ENCODE data around the gene HIGD1A. TPM values are rescaled to one million over a fixed set of nuclear protein-coding genes. Genes with fewer than 3 reads are reported as not detected.

HIGD1A gene
- total RNA-seq, 3 donors from 2014 or later = 174 to 468 (median 368) TPM

GRCh38 chr3:42769477-42770131 lies 34.7 kb downstream of the HIGD1A start:
- Histone ChIP-seq H3K36me3 (ENCODE audit: low read depth) (no peaks in the 10 kb centered on the region), H3K4me1 (ENCODE audit: low read depth) (peaks cover 9% of the 10 kb centered on the region), H3K9me3 (no peaks in the 10 kb centered on the region), H3K4me3 (no peak overlapping the region)
- TF ChIP-seq CTCF (IDR thresholded peaks at IDR 0.05) = no peak
- DNase-seq (no peak), ATAC-seq (no peak)
- intact Hi-C loops (cut with DNase I, micrococcal nuclease) = no loop called here

GRCh38 chr3:42764561-42765295 lies 39.6 kb downstream of the HIGD1A start:
- H3K4me1 ChIP-seq (ENCODE audit: low read depth) = peaks cover 4% of the 10 kb centered on the region
- no peak overlapping the region for H3K4me3 ChIP-seq
- no peaks in the 10 kb centered on the region for H3K36me3 ChIP-seq (ENCODE audit: low read depth)
- DNase-seq (no peak), ATAC-seq (no peak)
- intact Hi-C loops (cut with DNase I, micrococcal nuclease) = no loop called here
- H3K9me3 ChIP-seq = no peaks in the 10 kb centered on the region
- TF ChIP-seq CTCF (IDR thresholded peaks at IDR 0.05) = no peak

- intact Hi-C loops (cut with DNase I, micrococcal nuclease) = no loop called here
- TF ChIP-seq CTCF (IDR thresholded peaks at IDR 0.05) = no peak
- no peak overlapping the region for H3K4me3 ChIP-seq
- DNase-seq (no peak), ATAC-seq (peak; percentile 48)
- no peaks in the 10 kb centered on the region for H3K9me3 ChIP-seq
- H3K4me1 ChIP-seq (ENCODE audit: low read depth) = peaks cover 4% of the 10 kb centered on the region
- H3K36me3 ChIP-seq (ENCODE audit: low read depth) = no peaks in the 10 kb centered on the region
Measured at GRCh38 chr3:42764115-42764514, 40.2 kb downstream of the HIGD1A start.

- TF ChIP-seq CTCF (IDR thresholded peaks at IDR 0.05) = no peak
- Histone ChIP-seq H3K4me3 (no peak overlapping the region), H3K4me1 (ENCODE audit: low read depth) (peaks cover 4% of the 10 kb centered on the region), H3K9me3 (no peaks in the 10 kb centered on the region), H3K36me3 (ENCODE audit: low read depth) (no peaks in the 10 kb centered on the region)
- intact Hi-C loops (cut with DNase I, micrococcal nuclease) = no loop called here
- DNase-seq (no peak), ATAC-seq (no peak)
Measured at GRCh38 chr3:42763021-42763420, 41.3 kb downstream of the HIGD1A start.

- Histone ChIP-seq H3K9me3 (no peaks in the 10 kb centered on the region), H3K36me3 (ENCODE audit: low read depth) (no peaks in the 10 kb centered on the region), H3K4me3 (no peak overlapping the region), H3K4me1 (ENCODE audit: low read depth) (peaks cover 4% of the 10 kb centered on the region)
- no peak for DNase-seq
- intact Hi-C loops (cut with DNase I, micrococcal nuclease) = no loop called here
- TF ChIP-seq CTCF (IDR thresholded peaks at IDR 0.05) = no peak
- peak; percentile 59 for ATAC-seq
Measured at GRCh38 chr3:42762046-42762724, 42.1 kb downstream of the HIGD1A start.
